Liver (tissue), 3 donors: ENCODE data around the gene RBM18.

Experiments used
- ATF3 ChIP-seq: IDR thresholded peaks from 2 replicates; pipeline ENCODE4 v1.6.1; 2016; ENCODE audit warnings: antibody characterized with exemption
- EGR1 ChIP-seq, 2 donors: IDR thresholded peaks; 2 replicates each; pipeline ENCODE4 v1.6.1; 2016 to 2018; ENCODE audit warnings: antibody characterized with exemption in 2 of 2, low read depth in 2 of 2
- GABPA ChIP-seq, 2 donors: IDR thresholded peaks in 1 of 2; conservative IDR thresholded peaks in 1 of 2; 2 replicates each; pipeline ENCODE4 v1.6.1; 2016; ENCODE audit warnings: antibody characterized with exemption in 2 of 2, mild to moderate bottlenecking in 1 of 2, moderate library complexity in 1 of 2
- JUND ChIP-seq, 2 donors: IDR thresholded peaks; 2 replicates each; pipeline ENCODE4 v1.6.1; 2016; ENCODE audit warnings: antibody characterized with exemption in 2 of 2
- MAX ChIP-seq: IDR thresholded peaks from 2 replicates; pipeline ENCODE4 v1.6.1; 2016; ENCODE audit warnings: antibody characterized with exemption
- RAD21 ChIP-seq, 2 donors: IDR thresholded peaks; 2 replicates each; pipeline ENCODE4 v1.6.1; 2016; ENCODE audit warnings: antibody characterized with exemption in 2 of 2, mild to moderate bottlenecking in 2 of 2
- TAF1 ChIP-seq: conservative IDR thresholded peaks from 2 replicates; pipeline ENCODE4 v1.6.1; 2016; ENCODE audit warnings: antibody characterized with exemption, mild to moderate bottlenecking
- YY1 ChIP-seq: IDR thresholded peaks from 2 replicates; pipeline ENCODE4 v1.6.1; 2016; ENCODE audit warnings: antibody characterized with exemption, mild to moderate bottlenecking
- TF ChIP-seq, protein P1 (sequence below): fragments of 150-350 bp; IDR thresholded peaks from 2 replicates; pipeline ENCODE4 v1.5.1; 2017; ENCODE audit warnings: improper control_type of control experiment, low read depth, low read length; ENCODE audit not compliant: missing input control
- TF ChIP-seq, protein P2 (sequence below): IDR thresholded peaks from 2 replicates; pipeline ENCODE4 v1.6.1; 2016; ENCODE audit warnings: antibody characterized with exemption, mild to moderate bottlenecking
- TF ChIP-seq, protein P3 (sequence below): IDR thresholded peaks from 2 replicates; pipeline ENCODE4 v1.6.1; 2016; ENCODE audit warnings: antibody characterized with exemption
- donor health status: healthy.
- donor health status: healthy.

GRCh38 chr9:122227575-122227900 lies 37.1 kb downstream of the RBM18 start:
- TF ChIP-seq MAX (no peak), TAF1 (no peak), RAD21 (IDR thresholded peaks at IDR 0.05) (no peak), YY1 (no peak), JUND (IDR thresholded peaks at IDR 0.05) (no peak), GABPA (IDR thresholded peaks at IDR 0.05 in 1 of 2, conservative IDR thresholded peaks at IDR 0.05 in 1 of 2) (no peak), EGR1 (IDR thresholded peaks at IDR 0.05; ENCODE audit: low read depth in 2 of 2) (no peak), ATF3 (no peak)
- TF ChIP-seq, protein P1, sequence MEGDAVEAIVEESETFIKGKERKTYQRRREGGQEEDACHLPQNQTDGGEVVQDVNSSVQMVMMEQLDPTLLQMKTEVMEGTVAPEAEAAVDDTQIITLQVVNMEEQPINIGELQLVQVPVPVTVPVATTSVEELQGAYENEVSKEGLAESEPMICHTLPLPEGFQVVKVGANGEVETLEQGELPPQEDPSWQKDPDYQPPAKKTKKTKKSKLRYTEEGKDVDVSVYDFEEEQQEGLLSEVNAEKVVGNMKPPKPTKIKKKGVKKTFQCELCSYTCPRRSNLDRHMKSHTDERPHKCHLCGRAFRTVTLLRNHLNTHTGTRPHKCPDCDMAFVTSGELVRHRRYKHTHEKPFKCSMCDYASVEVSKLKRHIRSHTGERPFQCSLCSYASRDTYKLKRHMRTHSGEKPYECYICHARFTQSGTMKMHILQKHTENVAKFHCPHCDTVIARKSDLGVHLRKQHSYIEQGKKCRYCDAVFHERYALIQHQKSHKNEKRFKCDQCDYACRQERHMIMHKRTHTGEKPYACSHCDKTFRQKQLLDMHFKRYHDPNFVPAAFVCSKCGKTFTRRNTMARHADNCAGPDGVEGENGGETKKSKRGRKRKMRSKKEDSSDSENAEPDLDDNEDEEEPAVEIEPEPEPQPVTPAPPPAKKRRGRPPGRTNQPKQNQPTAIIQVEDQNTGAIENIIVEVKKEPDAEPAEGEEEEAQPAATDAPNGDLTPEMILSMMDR: no peak
- TF ChIP-seq, protein P2, sequence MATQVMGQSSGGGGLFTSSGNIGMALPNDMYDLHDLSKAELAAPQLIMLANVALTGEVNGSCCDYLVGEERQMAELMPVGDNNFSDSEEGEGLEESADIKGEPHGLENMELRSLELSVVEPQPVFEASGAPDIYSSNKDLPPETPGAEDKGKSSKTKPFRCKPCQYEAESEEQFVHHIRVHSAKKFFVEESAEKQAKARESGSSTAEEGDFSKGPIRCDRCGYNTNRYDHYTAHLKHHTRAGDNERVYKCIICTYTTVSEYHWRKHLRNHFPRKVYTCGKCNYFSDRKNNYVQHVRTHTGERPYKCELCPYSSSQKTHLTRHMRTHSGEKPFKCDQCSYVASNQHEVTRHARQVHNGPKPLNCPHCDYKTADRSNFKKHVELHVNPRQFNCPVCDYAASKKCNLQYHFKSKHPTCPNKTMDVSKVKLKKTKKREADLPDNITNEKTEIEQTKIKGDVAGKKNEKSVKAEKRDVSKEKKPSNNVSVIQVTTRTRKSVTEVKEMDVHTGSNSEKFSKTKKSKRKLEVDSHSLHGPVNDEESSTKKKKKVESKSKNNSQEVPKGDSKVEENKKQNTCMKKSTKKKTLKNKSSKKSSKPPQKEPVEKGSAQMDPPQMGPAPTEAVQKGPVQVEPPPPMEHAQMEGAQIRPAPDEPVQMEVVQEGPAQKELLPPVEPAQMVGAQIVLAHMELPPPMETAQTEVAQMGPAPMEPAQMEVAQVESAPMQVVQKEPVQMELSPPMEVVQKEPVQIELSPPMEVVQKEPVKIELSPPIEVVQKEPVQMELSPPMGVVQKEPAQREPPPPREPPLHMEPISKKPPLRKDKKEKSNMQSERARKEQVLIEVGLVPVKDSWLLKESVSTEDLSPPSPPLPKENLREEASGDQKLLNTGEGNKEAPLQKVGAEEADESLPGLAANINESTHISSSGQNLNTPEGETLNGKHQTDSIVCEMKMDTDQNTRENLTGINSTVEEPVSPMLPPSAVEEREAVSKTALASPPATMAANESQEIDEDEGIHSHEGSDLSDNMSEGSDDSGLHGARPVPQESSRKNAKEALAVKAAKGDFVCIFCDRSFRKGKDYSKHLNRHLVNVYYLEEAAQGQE: no peak
- TF ChIP-seq, protein P3, sequence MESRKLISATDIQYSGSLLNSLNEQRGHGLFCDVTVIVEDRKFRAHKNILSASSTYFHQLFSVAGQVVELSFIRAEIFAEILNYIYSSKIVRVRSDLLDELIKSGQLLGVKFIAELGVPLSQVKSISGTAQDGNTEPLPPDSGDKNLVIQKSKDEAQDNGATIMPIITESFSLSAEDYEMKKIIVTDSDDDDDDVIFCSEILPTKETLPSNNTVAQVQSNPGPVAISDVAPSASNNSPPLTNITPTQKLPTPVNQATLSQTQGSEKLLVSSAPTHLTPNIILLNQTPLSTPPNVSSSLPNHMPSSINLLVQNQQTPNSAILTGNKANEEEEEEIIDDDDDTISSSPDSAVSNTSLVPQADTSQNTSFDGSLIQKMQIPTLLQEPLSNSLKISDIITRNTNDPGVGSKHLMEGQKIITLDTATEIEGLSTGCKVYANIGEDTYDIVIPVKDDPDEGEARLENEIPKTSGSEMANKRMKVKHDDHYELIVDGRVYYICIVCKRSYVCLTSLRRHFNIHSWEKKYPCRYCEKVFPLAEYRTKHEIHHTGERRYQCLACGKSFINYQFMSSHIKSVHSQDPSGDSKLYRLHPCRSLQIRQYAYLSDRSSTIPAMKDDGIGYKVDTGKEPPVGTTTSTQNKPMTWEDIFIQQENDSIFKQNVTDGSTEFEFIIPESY: no peak
